IPS-NIHi7 (cell line): Measurements from ENCODE around the gene NCOA3.
"Not testable (repeated sequence)": the region's sequence is repeated elsewhere in the genome, so short reads cannot be mapped to it uniquely, and the experiment has no call there.

Experiments
- DNase-seq: peaks from one replicate; pipeline ENCODE4 v3.0.0; 2012; ENCODE audit warnings: mixed read lengths; ENCODE audit errors: extremely low spot score

Gene NCOA3

DNA sequence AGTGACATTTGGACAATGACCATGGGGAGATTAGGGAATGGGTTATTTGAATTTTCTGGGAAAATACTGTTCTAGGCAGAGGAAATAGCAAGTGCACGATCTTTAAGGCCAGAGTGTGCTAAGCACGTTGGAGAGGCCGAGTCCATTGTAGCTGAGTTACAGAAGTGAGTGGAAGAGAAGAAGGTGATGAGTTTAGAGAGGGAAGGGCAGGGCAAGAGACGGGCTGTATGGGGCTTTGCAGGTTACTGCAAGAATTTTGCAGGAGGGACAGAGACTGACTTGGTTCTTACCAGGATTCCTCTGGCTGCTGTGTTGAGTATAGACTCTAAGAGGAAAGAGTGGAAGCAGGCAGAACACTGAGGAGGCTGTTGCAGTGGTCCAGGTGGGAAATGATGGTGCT, 1.1 kb upstream of the NCOA3 start:
- no peak for DNase-seq

DNA sequence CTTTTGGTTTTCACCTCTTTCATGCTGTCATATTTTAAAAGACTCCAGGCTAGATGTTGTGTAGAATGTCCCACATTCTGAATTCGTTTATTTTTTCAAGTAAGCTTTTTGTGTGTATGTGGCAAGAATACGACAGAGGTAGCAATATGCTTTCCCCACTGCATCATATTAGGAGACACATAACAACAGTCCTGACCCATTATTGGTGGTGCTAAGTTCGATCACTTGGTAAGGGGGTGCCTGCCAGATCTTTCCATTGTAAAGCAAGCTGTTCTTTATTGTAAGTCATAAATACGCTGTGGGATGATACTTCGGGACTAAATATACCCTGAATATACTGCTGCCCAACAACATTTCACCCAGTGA, 588 bp upstream of the NCOA3 start:
- no peak for DNase-seq

GRCh38 chr20:47502271-47503239, 868 bp downstream of the NCOA3 start:
- no peak for DNase-seq

- no peak for DNase-seq
These were observed 2.0 kb downstream of the NCOA3 start for GRCh38 chr20:47503685-47504084.

DNA sequence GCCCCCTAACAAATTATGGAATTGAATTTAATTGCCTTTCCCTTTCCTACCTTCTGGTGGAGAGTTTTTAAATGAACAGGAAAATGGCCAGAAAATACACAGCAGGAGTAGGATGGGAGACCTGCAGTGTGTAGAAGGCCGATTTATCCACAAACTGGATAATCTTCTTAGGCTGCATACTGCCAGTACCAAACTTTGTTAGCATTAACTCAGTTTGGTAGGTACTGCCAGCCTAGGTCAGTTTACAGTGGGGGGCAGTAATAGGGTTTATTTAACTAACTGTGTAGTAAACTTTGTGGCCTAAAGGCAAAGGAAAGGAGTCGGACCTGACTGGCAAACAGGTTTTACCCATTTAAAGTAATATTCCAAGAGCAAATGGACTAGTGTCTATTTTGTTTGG, 4.6 kb downstream of the NCOA3 start:
- no peak for DNase-seq

GRCh38 chr20:47506850-47507249, 5.2 kb downstream of the NCOA3 start:
- no peak for DNase-seq

DNA sequence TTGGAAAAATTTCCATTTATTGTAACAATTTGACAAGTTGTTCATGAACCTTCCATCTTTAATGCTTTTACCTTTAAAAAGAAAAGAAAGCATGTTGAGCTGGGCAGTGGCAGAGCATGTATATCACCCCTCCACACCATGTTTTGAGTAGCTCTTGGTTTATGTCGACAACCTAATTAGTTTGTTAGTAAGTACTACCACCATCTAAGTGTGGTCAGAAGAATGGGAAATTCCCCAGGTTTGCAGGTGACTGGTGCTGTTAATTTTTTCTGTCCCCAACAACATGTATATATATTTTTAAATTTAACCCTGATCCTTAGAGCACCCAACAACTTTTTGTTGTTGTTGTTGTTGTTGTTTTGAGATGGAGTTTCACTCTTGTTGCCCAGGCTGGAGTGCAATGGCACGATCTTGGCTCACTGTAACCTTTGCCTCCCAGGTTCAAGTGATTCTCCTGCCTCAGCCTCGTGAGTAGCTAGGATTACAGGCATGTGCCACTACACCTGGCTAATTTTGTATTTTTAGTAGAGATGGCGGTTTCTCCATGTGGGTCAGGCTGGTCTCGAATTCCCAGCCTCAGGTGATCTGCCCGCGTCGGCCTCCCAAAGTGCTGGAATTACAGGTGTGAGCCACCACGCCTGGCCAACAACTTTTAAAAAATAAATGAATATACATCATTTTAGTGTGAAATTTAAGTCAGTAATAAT, 5.7 kb downstream of the NCOA3 start:
- DNase-seq = not testable (repeated sequence)

- DNase-seq = no peak
These were observed 6.6 kb downstream of the NCOA3 start for GRCh38 chr20:47508278-47508677.

- DNase-seq = no peak
These were observed 7.5 kb downstream of the NCOA3 start for GRCh38 chr20:47509104-47509661.

- no peak for DNase-seq
These were observed 8.0 kb downstream of the NCOA3 start for GRCh38 chr20:47509685-47510084.

GRCh38 chr20:47515843-47516242, 14.2 kb downstream of the NCOA3 start:
- no peak for DNase-seq

- no peak for DNase-seq
These were observed 19.5 kb downstream of the NCOA3 start for GRCh38 chr20:47521059-47521808.

DNA sequence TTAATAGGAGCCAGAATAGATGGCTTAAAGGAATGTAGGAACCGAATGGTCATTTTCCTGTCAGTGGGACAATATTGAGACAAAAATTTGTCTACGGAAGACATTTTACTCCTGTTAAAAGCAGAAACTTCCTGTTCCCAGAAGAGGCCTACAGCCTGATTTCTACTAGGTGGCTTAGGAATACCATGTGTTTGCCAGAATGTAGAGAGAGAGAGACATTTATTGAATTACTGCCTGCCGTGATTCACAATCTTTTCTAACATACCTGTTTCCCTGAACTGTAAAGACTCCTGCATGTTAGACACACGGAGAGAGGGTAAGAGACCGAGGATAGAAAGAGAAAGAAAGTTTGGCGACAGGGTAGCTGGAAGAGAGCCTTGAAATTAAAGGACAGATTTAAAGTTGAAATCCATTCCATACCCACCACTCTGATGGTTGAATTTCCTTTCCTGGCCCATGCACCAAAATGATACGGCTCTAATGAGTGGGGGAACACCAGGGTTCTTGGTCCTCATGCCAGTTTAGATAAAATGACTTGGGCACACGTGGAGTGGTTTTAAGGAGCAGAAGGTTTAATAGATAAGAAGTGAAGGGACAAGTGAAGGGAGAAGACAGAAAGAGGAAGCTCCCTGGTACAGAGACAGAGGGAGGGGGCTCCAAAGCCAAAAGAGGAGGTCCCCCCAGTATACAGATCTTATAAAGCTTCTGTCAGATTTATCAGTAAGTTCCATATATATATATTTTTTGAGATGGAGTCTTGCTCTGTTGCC, 22.5 kb downstream of the NCOA3 start:
- DNase-seq = no peak

DNA sequence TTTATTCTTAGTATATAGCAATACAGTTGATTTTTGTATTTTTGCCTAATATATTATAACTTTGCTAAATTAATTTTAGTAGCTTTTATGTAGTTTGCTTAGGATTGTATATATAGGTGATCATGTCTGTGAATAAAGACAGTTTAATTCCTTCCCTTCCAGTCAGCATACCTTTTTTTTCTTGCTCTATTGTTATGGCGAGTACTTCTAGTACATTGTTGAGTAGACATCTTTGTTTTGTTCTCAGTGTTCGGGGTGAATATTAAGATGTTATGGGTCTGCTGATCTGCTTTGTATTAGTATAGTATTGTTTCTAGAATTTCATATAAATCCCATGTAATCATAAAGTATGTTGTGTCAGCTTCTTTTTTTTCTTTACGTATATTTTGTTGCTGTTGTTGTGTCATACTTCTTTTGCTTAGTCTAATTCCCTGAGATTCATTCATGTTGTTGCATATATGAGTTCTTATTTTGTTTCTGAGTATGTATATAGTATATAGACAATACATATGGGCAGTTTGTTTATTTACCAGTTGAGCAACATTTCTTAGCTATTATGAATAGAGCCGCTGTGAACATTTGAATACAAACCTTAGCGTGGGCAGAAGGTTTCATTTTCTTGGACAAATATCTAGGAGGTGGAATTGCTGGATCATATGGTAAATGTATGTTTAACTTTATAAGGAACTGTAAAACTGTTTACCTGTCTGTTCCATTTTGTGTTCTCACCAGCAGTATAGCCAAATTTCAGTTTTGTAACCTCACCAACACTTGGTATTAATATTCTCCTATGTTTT, 25.5 kb downstream of the NCOA3 start:
- DNase-seq = no peak

DNA sequence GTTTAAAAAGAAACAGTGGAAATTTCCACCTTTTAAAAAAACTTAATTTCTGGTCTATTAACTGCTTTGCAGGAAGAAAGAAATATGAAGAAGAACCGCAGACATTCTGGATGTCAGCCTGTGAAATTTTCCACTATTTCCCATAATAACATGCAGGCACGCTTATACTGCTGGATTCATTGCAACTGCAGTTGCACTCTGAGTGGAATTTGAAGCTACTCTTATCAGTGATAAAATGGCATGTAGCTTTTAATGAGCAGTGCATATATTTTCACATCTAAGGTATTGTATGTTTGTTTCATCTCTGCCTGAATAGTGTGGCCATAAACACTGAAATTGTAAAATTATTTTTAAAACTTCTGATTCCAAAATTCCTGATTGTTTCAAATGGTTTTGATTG, 28.2 kb downstream of the NCOA3 start:
- no peak for DNase-seq

DNA sequence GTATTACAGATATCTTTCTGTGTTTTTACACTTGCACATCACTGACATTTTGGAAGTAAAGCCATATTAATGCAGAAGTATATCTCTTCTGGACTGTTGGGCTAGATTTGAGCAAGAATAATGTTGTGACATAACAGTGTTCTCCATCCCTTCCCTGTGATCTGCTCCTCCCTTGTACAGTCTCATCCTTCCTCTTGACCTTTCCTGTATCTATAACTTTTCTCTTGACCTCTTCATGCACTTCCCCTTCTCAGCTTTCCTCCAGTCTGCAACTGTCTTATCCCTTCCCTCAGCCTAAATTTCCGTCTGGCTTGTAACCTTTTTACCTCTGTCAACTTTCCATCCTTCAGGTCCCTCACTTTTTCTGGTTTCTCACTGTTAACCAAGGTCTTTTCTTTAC, 29.8 kb downstream of the NCOA3 start:
- DNase-seq = no peak

DNA sequence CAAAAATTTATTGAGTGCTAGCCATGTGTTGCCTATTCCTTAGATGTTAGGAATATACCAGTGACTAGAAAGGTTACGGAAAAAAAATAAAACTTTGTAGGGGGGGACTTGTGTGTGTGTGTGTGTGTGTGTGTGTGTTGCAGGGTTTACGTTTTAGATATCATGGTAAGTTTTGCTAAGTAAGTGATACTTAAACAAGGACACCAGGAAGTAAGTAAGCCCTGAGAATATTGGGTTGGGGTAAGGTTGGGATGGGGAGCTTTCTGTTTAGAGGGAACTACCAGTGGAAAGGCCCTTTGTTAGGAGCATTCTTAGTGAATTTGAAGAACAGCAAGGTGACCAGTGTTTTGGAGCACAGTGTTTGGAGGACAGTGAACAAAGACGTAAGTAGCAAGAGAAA, 30.3 kb downstream of the NCOA3 start:
- no peak for DNase-seq

DNA sequence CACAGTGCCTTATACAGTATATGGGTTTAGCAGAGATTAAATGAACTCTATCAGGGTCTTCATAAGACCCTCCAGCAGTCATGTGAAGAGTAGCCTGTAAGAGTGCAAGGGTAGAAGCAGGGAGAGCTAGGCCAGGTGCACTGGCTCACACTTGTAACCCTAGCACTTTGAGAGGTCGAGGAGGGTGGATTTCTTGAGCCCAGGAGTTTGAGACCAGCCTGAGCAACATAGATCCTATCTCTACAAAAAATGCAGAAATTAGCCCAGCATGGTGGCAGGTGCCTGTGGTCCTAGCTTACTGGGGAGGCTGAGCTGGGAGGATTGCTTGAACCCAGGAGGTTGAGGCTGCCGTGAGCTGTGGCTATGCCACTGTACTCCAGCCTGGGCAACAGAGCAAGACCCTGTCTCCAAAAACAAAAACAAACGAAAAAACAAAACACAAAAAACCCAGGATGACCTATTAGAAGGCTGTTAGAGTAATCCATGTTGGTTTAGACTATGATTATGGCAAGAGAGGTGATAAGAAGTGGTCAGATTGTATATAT, 31.9 kb downstream of the NCOA3 start:
- no peak for DNase-seq

- no peak for DNase-seq
These were observed 32.7 kb downstream of the NCOA3 start for GRCh38 chr20:47534405-47534804.

DNA sequence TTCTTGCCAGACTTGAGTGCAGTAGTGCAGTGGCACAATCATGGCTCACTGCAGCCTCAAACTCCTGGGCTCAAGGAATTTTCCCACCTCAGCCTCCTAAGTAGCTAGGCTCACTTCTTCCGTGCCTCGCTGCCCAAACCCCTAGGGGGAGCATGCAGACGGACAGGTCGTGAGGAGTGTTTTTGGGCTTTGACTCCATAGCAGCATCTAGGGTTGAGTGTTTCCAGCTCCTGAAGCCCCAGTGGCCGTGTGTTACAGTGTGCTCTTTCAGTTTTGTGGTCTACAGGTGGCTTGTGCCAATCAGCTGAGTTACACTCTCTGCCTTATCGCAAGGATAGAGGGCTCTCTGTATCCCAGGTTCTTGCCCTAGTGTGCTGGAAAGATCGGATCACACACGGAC, 33.4 kb downstream of the NCOA3 start:
- peak; percentile 39 for DNase-seq
